Kidney epithelial cell (primary cell): Measurements from ENCODE around the gene LRRC43. TPM values are rescaled to one million over a fixed set of nuclear protein-coding genes. Genes with fewer than 3 reads are reported as not detected.

Experiments
- DNase-seq: peaks from one replicate; pipeline ENCODE4 v3.0.0-alpha.2; 2010; ENCODE audit warnings: low read depth
- H3K27me3 ChIP-seq: 2 replicates; pipeline ENCODE4 v1.6.0; 2011; ENCODE audit warnings: low read length; ENCODE audit not compliant: control insufficient read depth, insufficient read depth
- H3K36me3 ChIP-seq: 2 replicates; pipeline ENCODE4 v1.5.1; 2011; ENCODE audit warnings: low read length; ENCODE audit not compliant: control insufficient read depth, insufficient read depth
- H3K4me3 ChIP-seq: 2 replicates; pipeline ENCODE4 v1.5.1; 2011; ENCODE audit warnings: low read depth, mild to moderate bottlenecking, control low read depth, low read length
- total RNA-seq: library from RNA; depleted of rRNA; stranded (reverse); fragments of >200 nt; gene quantifications from 2 replicates; pipeline ENCODE4 v1.2.3, GENCODE V29; 2015
- TF ChIP-seq, protein P1 (sequence below): IDR thresholded peaks from 2 replicates; pipeline ENCODE4 v1.5.1; 2011; ENCODE audit warnings: mild to moderate bottlenecking, moderate library complexity, low read length, control low read depth, inconsistent platforms; ENCODE audit not compliant: insufficient read depth, poor library complexity, severe bottlenecking

LRRC43 gene
- total RNA-seq, 1 donor from 2014 or later: 0.75 TPM

- DNase-seq: no peak
- H3K27me3 ChIP-seq: peaks cover 27% of the 10 kb centered on the region
- H3K4me3 ChIP-seq: peak overlapping the region; percentile 21
- TF ChIP-seq, protein P1, sequence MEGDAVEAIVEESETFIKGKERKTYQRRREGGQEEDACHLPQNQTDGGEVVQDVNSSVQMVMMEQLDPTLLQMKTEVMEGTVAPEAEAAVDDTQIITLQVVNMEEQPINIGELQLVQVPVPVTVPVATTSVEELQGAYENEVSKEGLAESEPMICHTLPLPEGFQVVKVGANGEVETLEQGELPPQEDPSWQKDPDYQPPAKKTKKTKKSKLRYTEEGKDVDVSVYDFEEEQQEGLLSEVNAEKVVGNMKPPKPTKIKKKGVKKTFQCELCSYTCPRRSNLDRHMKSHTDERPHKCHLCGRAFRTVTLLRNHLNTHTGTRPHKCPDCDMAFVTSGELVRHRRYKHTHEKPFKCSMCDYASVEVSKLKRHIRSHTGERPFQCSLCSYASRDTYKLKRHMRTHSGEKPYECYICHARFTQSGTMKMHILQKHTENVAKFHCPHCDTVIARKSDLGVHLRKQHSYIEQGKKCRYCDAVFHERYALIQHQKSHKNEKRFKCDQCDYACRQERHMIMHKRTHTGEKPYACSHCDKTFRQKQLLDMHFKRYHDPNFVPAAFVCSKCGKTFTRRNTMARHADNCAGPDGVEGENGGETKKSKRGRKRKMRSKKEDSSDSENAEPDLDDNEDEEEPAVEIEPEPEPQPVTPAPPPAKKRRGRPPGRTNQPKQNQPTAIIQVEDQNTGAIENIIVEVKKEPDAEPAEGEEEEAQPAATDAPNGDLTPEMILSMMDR: no peak
- no peaks in the 10 kb centered on the region for H3K36me3 ChIP-seq
These were observed 21.5 kb downstream of the LRRC43 start for GRCh38 chr12:122204167-122205052.

GRCh38 chr12:122205053-122205925 is 22.4 kb downstream of the LRRC43 start:
- TF ChIP-seq, protein P1: no peak
- no peak for DNase-seq
- H3K36me3 ChIP-seq: no peaks in the 10 kb centered on the region
- H3K4me3 ChIP-seq: no peak overlapping the region
- peaks cover 27% of the 10 kb centered on the region for H3K27me3 ChIP-seq

- peaks cover 27% of the 10 kb centered on the region for H3K27me3 ChIP-seq
- DNase-seq: no peak
- TF ChIP-seq, protein P1: no peak
- H3K36me3 ChIP-seq: no peaks in the 10 kb centered on the region
- no peak overlapping the region for H3K4me3 ChIP-seq
These were observed 23.4 kb downstream of the LRRC43 start for GRCh38 chr12:122206111-122206881.

- peaks cover 27% of the 10 kb centered on the region for H3K27me3 ChIP-seq
- H3K36me3 ChIP-seq: no peaks in the 10 kb centered on the region
- DNase-seq: no peak
- TF ChIP-seq, protein P1: no peak
- H3K4me3 ChIP-seq: no peak overlapping the region
These were observed 24.1 kb downstream of the LRRC43 start for GRCh38 chr12:122206976-122207375.

- H3K4me3 ChIP-seq: no peak overlapping the region
- DNase-seq: no peak
- no peaks in the 10 kb centered on the region for H3K36me3 ChIP-seq
- TF ChIP-seq, protein P1: no peak
- H3K27me3 ChIP-seq: peaks cover 27% of the 10 kb centered on the region
These were observed 24.5 kb downstream of the LRRC43 start for GRCh38 chr12:122207391-122207790.
